K562 (cell line): Measurements from ENCODE around the gene SUMF1. TPM values are rescaled to one million over a fixed set of nuclear protein-coding genes. Genes with fewer than 3 reads are reported as not detected.

Source experiments
- ATAC-seq: fragments of 200-7000 bp; cut with Tn5 transposase; 3 replicates; pipeline ENCODE4 v1.9.1; 2020; ENCODE audit warnings: moderate library complexity
- BruUV-seq: library from RNA; stranded (reverse); fragments of 400-500 nt; replicated peaks from 2 replicates; lab custom pipeline; 2021; lab: Mats Ljungman, UMichigan
- CTCF ChIA-PET: fragments of 300-600 bp; formaldehyde crosslinking; extraction: SDS; loops from one replicate; lab custom pipeline; 2021; ENCODE audit warnings: low intra/inter-chr PET ratio; lab: Yijun Ruan, JAX
- POLR2A ChIA-PET: fragments of 300-600, 350-650 bp; sonication (Branson Sonifier 250); formaldehyde crosslinking; extraction: SDS; loops from one replicate; lab custom pipeline; 2021; ENCODE audit warnings: antibody characterized with exemption, inconsistent platforms; lab: Yijun Ruan, JAX
- DNase-seq, 4 experiments: peaks; one replicate each; pipeline versions ENCODE4 v3.0.0 to v3.0.0-alpha.2; 2011 to 2018; ENCODE audit warnings: low spot score in 3 of 4, mixed read lengths in 3 of 4; ENCODE audit errors: extremely low read depth in 1 of 4
- FAIRE-seq: peaks from 2 replicates; lab custom pipeline; 2011; peaks lifted over from hg19 to GRCh38; lab: Jason Lieb, UNC
- H2AFZ ChIP-seq: 2 replicates; pipeline ENCODE4 v1.6.0; 2011; ENCODE audit warnings: low read depth, low read length, control low read depth, inconsistent platforms
- H3K27ac ChIP-seq: fragments of 200-600 bp; 3 replicates; pipeline ENCODE4 v1.8.0; 2011; ENCODE audit warnings: low read depth, mild to moderate bottlenecking, control low read depth, inconsistent platforms, low read length, moderate library complexity, mixed read lengths; ENCODE audit errors: extremely low read depth
- H3K27me3 ChIP-seq, 2 experiments: fragments of 300-600 bp in 1 of 2; 2 replicates in 1 of 2; 3 replicates in 1 of 2; pipeline versions ENCODE4 v1.6.0 to v1.8.0; 2011; ENCODE audit warnings: inconsistent platforms in 2 of 2, low read length in 2 of 2, mild to moderate bottlenecking in 1 of 2, mixed read lengths in 1 of 2, moderate library complexity in 1 of 2; ENCODE audit not compliant: control insufficient read depth in 2 of 2, insufficient read depth in 2 of 2
- H3K36me3 ChIP-seq: fragments of 300-600 bp; 3 replicates; pipeline ENCODE4 v1.8.0; 2011; ENCODE audit warnings: mild to moderate bottlenecking, low read length, inconsistent platforms; ENCODE audit not compliant: control insufficient read depth, insufficient read depth
- H3K4me1 ChIP-seq, 2 experiments: fragments of 200-600 bp in 1 of 2; replicated peaks in 1 of 2; 2 replicates in 1 of 2; 3 replicates in 1 of 2; pipeline versions ENCODE4 v1.5.1 to v1.8.0; 2011; ENCODE audit warnings: inconsistent platforms in 2 of 2, low read length in 2 of 2, mild to moderate bottlenecking in 1 of 2, mixed read lengths in 1 of 2, moderate library complexity in 1 of 2; ENCODE audit not compliant: control insufficient read depth in 2 of 2, insufficient read depth in 2 of 2
- H3K4me2 ChIP-seq: 2 replicates; pipeline ENCODE4 v1.6.1; 2011; ENCODE audit warnings: low read length, control low read depth, inconsistent platforms, mixed read lengths; ENCODE audit not compliant: insufficient read depth
- H3K4me3 ChIP-seq: fragments of 200-600 bp; sonication (generic), shearing (Covaris generic); 2 replicates; pipeline ENCODE4 v1.5.1; 2016; ENCODE audit warnings: control low read depth, inconsistent platforms
- H3K79me2 ChIP-seq: fragments of 200-600 bp; 3 replicates; pipeline ENCODE4 v1.8.0; 2011; ENCODE audit warnings: low read length, inconsistent platforms; ENCODE audit not compliant: control insufficient read depth, insufficient read depth
- H3K9ac ChIP-seq, 2 experiments: 2 replicates each; pipeline versions ENCODE4 v1.6.0 to v1.6.1; 2011; ENCODE audit warnings: low read depth in 2 of 2, low read length in 2 of 2, control low read depth in 1 of 2, inconsistent platforms in 1 of 2, mild to moderate bottlenecking in 1 of 2, mixed read lengths in 1 of 2; ENCODE audit not compliant: insufficient read depth in 1 of 2
- H3K9me1 ChIP-seq: one replicate; pipeline ENCODE4 v1.6.0; 2011; ENCODE audit warnings: inconsistent platforms, mild to moderate bottlenecking, low read length, moderate library complexity; ENCODE audit not compliant: control insufficient read depth, insufficient read depth
- H3K9me3 ChIP-seq: replicated peaks from 2 replicates; pipeline ENCODE4 v1.5.1; 2011; ENCODE audit warnings: low read depth, low read length, inconsistent platforms; ENCODE audit not compliant: control insufficient read depth, insufficient read depth
- H4K20me1 ChIP-seq: replicated peaks from 2 replicates; pipeline ENCODE4 v1.6.1; 2011; ENCODE audit warnings: low read length, inconsistent platforms, mixed read lengths; ENCODE audit not compliant: control insufficient read depth, insufficient read depth
- BRD9 ChIP-seq: fragments of 450-650 bp; IDR thresholded peaks from 2 replicates; pipeline ENCODE4 v1.6.1; 2018; ENCODE audit warnings: low read depth; ENCODE audit not compliant: partially characterized antibody
- POLR3G ChIP-seq: IDR thresholded peaks from 2 replicates; pipeline ENCODE4 v1.6.1; 2011; ENCODE audit not compliant: insufficient read length, insufficient replicate concordance; ENCODE audit errors: extremely low read depth
- USF1 ChIP-seq: sonication (generic); formaldehyde crosslinking; IDR thresholded peaks from 2 replicates; pipeline ENCODE4 v1.9.0; 2022; ENCODE audit warnings: mild to moderate bottlenecking, missing genetic modification reagents
- ZNF274 ChIP-seq: IDR thresholded peaks from 2 replicates; pipeline ENCODE4 v1.6.1; 2011; ENCODE audit warnings: low read depth, mild to moderate bottlenecking, low read length, moderate library complexity, borderline replicate concordance
- ZNF316 ChIP-seq: fragments of 450-650 bp; IDR thresholded peaks from 2 replicates; pipeline ENCODE4 v1.6.1; 2016
- ZNF324 ChIP-seq: fragments of 250-450 bp; sonication (Bioruptor Pico); IDR thresholded peaks from 2 replicates; pipeline ENCODE4 v1.4.0; 2020; ENCODE audit warnings: mild to moderate bottlenecking
- WGBS: fragments of 100-300 bp; shearing (Covaris generic); methylation state at CpG from one replicate; pipeline ENCODE4 v1.1.6; 2016; ENCODE audit warnings: low coverage, mixed read lengths; ENCODE audit not compliant: insufficient coverage; ENCODE audit errors: missing lambda C conversion rate; 5-methylcytosine and 5-hydroxymethylcytosine counted together
- in situ Hi-C: fragments of 300-500 bp; cut with MboI; formaldehyde crosslinking; loops from 4 replicates; pipeline ENCODE4 v1.15.0; 2018; ENCODE audit warnings: inconsistent platforms, mixed read lengths
- intact Hi-C: fragments of 100-400 bp; cut with micrococcal nuclease; formaldehyde crosslinking; loops from 2 replicates; pipeline ENCODE4 v1.14.2; 2022
- polyA plus RNA-seq, 8 experiments: library from polyadenylated mRNA; depleted of rRNA in 4 of 8; stranded (reverse) in 5 of 8; unstranded in 3 of 8; fragments of >200 nt; fragmentation: Nextera tagmentation in 2 of 8; fragmentation: Illumina TruSeq in 1 of 8; extraction: Ambion mirVana in 2 of 8; extraction: Trizol in 1 of 8; gene quantifications; 2 replicates each; pipeline versions ENCODE4 v1.2.1 to v1.2.3, GENCODE V29; 2011 to 2014; ENCODE audit warnings: inconsistent platforms in 1 of 8, missing spikeins in 1 of 8
- total RNA-seq, 7 experiments: library from RNA; depleted of rRNA in 6 of 7; stranded (reverse); fragments of >200 nt in 6 of 7; fragmentation: Illumina TruSeq in 2 of 7; extraction: Trizol in 2 of 7; gene quantifications; 2 replicates each; pipeline versions ENCODE4 v1.2.1 to v1.2.3, GENCODE V29; 2011 to 2021; ENCODE audit warnings: low replicate concordance in 1 of 7

Gene SUMF1
- total and polyA plus RNA-seq, 9 of the 15 experiments (the other 6 are each of a cell fraction or from before 2014, with no cell fraction given): 1.3 to 7.4 (median 4.2) TPM

- H3K4me1 ChIP-seq: no peaks in the 10 kb centered on the region
- in situ Hi-C loops: no loop called here
- no peaks in the 10 kb centered on the region for H3K9me1 ChIP-seq
- ChIA-PET CTCF (no interaction called here), POLR2A (no interaction called here)
- TF ChIP-seq BRD9 (no peak), POLR3G (no peak), ZNF274 (no peak)
- ATAC-seq (no peak), DNase-seq (no peak), FAIRE-seq (no peak)
- no peak overlapping the region for H3K27ac ChIP-seq
- no peaks in the 10 kb centered on the region for H3K36me3 ChIP-seq
- H4K20me1 ChIP-seq: no peaks in the 10 kb centered on the region
- H2AFZ ChIP-seq: no peak overlapping the region
- H3K4me3 ChIP-seq: no peak overlapping the region
- intact Hi-C loops: no loop called here
- no TSS peak for BruUV-seq
- 33% methylated on average over 2 of the region's 2 CpGs for WGBS
- H3K27me3 ChIP-seq: no peaks in the 10 kb centered on the region
- no peaks in the 10 kb centered on the region; the same call in 1 of the 2 replicates for H3K9me3 ChIP-seq
- no peak overlapping the region for H3K4me2 ChIP-seq
- H3K9ac ChIP-seq: no peak overlapping the region
- H3K79me2 ChIP-seq: no peaks in the 10 kb centered on the region
Observed at GRCh38 chr3:4375911-4376310, 91.2 kb downstream of the SUMF1 start.

GRCh38 chr3:4373669-4374068 lies 93.4 kb downstream of the SUMF1 start:
- ChIA-PET CTCF (no interaction called here), POLR2A (interaction anchor here (0.6 kb wide), 1 partner anchor 1035 kb away, joined by 5 read pairs; no protein-coding TSS in a partner anchor)
- Histone ChIP-seq H3K9me3 (no peaks in the 10 kb centered on the region; the same call in 1 of the 2 replicates), H3K9ac (no peak overlapping the region), H3K4me1 (no peaks in the 10 kb centered on the region), H3K27me3 (no peaks in the 10 kb centered on the region), H3K79me2 (no peaks in the 10 kb centered on the region), H3K4me3 (no peak overlapping the region), H3K27ac (no peak overlapping the region), H4K20me1 (no peaks in the 10 kb centered on the region), H3K36me3 (no peaks in the 10 kb centered on the region), H3K9me1 (no peaks in the 10 kb centered on the region), H3K4me2 (no peak overlapping the region), H2AFZ (no peak overlapping the region)
- in situ Hi-C loops: no loop called here
- DNase-seq: no peak
- intact Hi-C loops: no loop called here
- no peak for FAIRE-seq
- ATAC-seq: no peak
- no TSS peak for BruUV-seq
- TF ChIP-seq ZNF316 (peak; percentile 29), ZNF324 (CRISPR knock-in tag) (peak; percentile 94), USF1 (CRISPR knock-in tag) (no peak)
